HepG2 (cell line): ENCODE measurements around the gene SMIM41. TPM values are rescaled to one million over a fixed set of nuclear protein-coding genes. Genes with fewer than 3 reads are reported as not detected.

Source experiments
- ATAD3A ChIP-seq: sonication (generic); formaldehyde crosslinking; IDR thresholded peaks from 2 replicates; pipeline ENCODE4 v1.4.0; 2020; ENCODE audit warnings: missing genetic modification reagents
- BRD4 ChIP-seq: sonication (generic); formaldehyde crosslinking; IDR thresholded peaks from 2 replicates; pipeline ENCODE4 v1.4.0; 2020; ENCODE audit warnings: missing genetic modification reagents
- HDAC1 ChIP-seq: sonication (generic); formaldehyde crosslinking; IDR thresholded peaks from 2 replicates; pipeline ENCODE4 v1.5.1; 2020; ENCODE audit warnings: mild to moderate bottlenecking, missing genetic modification reagents
- KLF6 ChIP-seq: IDR thresholded peaks from 2 replicates; pipeline ENCODE4 v1.8.0; 2016; ENCODE audit warnings: missing biosample characterization, missing genetic modification reagents
- SCMH1 ChIP-seq: sonication (generic); formaldehyde crosslinking; IDR thresholded peaks from 2 replicates; pipeline ENCODE4 v1.9.0; 2021; ENCODE audit warnings: missing genetic modification reagents, mild to moderate bottlenecking, borderline replicate concordance
- ZBTB7A ChIP-seq: sonication (generic); formaldehyde crosslinking; IDR thresholded peaks from 2 replicates; pipeline ENCODE4 v1.8.0; 2022; ENCODE audit warnings: mild to moderate bottlenecking, missing genetic modification reagents
- ZFP1 ChIP-seq: IDR thresholded peaks from 2 replicates; pipeline ENCODE4 v1.6.1; 2016
- ZNF205 ChIP-seq: IDR thresholded peaks from 2 replicates; pipeline ENCODE4 v1.6.1; 2018; ENCODE audit warnings: missing biosample characterization, missing genetic modification reagents
- ZNF383 ChIP-seq: sonication (generic); formaldehyde crosslinking; IDR thresholded peaks from 2 replicates; pipeline ENCODE4 v1.4.0; 2020; ENCODE audit warnings: missing genetic modification reagents, mild to moderate bottlenecking, borderline replicate concordance
- polyA plus RNA-seq, 8 experiments: library from polyadenylated mRNA; depleted of rRNA in 3 of 8; stranded (reverse) in 7 of 8; unstranded in 1 of 8; fragments of >200 nt; fragmentation: Illumina TruSeq in 4 of 8; extraction: Trizol in 4 of 8; gene quantifications; 2 replicates each; pipeline versions ENCODE4 v1.2.1 to v1.2.3, GENCODE V29; 2011 to 2016; ENCODE audit warnings: low read depth in 4 of 8, missing spikeins in 1 of 8, mixed read lengths in 1 of 8; ENCODE audit not compliant: insufficient read depth in 1 of 8
- total RNA-seq, 5 experiments: library from RNA; depleted of rRNA; stranded (reverse); fragments of >200 nt; fragmentation: Illumina TruSeq; extraction: Trizol; gene quantifications; 2 replicates each; pipeline ENCODE4 v1.2.3, GENCODE V29; 2016; ENCODE audit warnings: low read depth in 1 of 5
- TF ChIP-seq, protein P1 (sequence below): sonication (generic); formaldehyde crosslinking; IDR thresholded peaks from 2 replicates; pipeline ENCODE4 v1.5.1; 2020; ENCODE audit warnings: missing genetic modification reagents, mild to moderate bottlenecking, borderline replicate concordance
- TF ChIP-seq, protein P2 (sequence below): conservative IDR thresholded peaks from 2 replicates; pipeline ENCODE4 v1.6.1; 2018; ENCODE audit warnings: missing genetic modification reagents
- TF ChIP-seq, protein P3 (sequence below): fragments of 450-650 bp; IDR thresholded peaks from 2 replicates; pipeline ENCODE4 v1.6.1; 2017; ENCODE audit warnings: mild to moderate bottlenecking
- TF ChIP-seq, protein P4 (sequence below): sonication (generic); formaldehyde crosslinking; IDR thresholded peaks from 2 replicates; pipeline ENCODE4 v1.5.1; 2020; ENCODE audit warnings: missing genetic modification reagents, mild to moderate bottlenecking, borderline replicate concordance
- TF ChIP-seq, protein P5 (sequence below): sonication (generic); formaldehyde crosslinking; IDR thresholded peaks from 2 replicates; pipeline ENCODE4 v1.4.0; 2020; ENCODE audit warnings: missing genetic modification reagents, borderline replicate concordance

The SMIM41 gene
- total and polyA plus RNA-seq, 2 of the 13 experiments (the other 11 are each of a cell fraction or from before 2014, with no cell fraction given) = not detected

DNA sequence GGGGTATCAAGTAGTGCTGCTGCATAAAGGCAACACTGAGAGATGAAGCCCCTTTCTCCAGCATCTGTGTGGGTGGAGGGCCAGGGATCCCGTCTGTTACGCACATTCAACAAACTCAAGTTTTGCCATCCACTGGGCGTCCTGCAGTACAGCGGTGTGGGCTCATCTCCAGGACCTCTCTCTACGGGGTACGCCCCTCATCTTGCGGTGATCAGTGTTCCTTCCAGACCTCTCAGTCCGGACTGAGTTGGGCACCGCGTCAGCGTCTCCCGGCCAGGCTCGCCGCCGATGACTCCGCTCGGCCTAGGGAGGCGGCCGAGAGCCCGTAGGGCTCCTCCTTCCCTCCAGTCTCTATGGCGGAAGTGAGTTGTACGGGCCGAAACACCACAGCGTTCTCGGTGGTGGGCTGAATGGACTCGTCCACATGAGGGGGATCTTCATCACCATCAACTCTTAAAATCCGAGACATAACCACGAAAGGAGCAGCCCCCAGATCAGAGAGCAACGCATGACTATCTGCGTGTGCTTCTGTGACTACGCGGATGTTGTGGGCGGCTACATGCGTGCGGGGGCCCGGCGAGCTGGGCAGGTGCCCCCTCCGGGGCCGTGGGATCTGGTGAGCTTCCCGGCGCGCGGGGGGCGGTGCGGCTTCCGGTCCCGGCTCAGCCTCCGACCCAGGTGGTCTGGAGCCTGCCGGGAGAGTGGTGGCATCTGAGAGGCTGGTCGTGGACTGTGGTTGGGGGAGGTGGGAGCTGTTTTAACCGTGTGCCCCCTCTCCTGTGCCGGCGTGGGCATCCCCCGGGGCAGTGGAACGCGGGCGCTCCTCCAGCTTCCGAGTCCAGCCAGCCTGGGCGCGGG is 9.9 kb upstream of the SMIM41 start, which contains the start of gene ATG101 (continued):
- peak; percentile 61; the same call in 1 of the 2 replicates for TF ChIP-seq KLF6 (CRISPR knock-in tag)
- peak; percentile 87 for TF ChIP-seq HDAC1
- TF ChIP-seq ZNF383 (CRISPR knock-in tag) = no peak; the same call in 1 of the 2 replicates
- no peak for TF ChIP-seq ATAD3A (CRISPR knock-in tag)
- TF ChIP-seq, protein P1, sequence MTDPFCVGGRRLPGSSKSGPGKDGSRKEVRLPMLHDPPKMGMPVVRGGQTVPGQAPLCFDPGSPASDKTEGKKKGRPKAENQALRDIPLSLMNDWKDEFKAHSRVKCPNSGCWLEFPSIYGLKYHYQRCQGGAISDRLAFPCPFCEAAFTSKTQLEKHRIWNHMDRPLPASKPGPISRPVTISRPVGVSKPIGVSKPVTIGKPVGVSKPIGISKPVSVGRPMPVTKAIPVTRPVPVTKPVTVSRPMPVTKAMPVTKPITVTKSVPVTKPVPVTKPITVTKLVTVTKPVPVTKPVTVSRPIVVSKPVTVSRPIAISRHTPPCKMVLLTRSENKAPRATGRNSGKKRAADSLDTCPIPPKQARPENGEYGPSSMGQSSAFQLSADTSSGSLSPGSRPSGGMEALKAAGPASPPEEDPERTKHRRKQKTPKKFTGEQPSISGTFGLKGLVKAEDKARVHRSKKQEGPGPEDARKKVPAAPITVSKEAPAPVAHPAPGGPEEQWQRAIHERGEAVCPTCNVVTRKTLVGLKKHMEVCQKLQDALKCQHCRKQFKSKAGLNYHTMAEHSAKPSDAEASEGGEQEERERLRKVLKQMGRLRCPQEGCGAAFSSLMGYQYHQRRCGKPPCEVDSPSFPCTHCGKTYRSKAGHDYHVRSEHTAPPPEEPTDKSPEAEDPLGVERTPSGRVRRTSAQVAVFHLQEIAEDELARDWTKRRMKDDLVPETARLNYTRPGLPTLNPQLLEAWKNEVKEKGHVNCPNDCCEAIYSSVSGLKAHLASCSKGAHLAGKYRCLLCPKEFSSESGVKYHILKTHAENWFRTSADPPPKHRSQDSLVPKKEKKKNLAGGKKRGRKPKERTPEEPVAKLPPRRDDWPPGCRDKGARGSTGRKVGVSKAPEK (CRISPR knock-in tag) = no peak
- TF ChIP-seq, protein P2, sequence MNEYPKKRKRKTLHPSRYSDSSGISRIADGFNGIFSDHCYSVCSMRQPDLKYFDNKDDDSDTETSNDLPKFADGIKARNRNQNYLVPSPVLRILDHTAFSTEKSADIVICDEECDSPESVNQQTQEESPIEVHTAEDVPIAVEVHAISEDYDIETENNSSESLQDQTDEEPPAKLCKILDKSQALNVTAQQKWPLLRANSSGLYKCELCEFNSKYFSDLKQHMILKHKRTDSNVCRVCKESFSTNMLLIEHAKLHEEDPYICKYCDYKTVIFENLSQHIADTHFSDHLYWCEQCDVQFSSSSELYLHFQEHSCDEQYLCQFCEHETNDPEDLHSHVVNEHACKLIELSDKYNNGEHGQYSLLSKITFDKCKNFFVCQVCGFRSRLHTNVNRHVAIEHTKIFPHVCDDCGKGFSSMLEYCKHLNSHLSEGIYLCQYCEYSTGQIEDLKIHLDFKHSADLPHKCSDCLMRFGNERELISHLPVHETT = peak; percentile 79
- TF ChIP-seq ZFP1 = no peak
- peak; percentile 46; the same call in 1 of the 2 replicates for TF ChIP-seq ZBTB7A (CRISPR knock-in tag)
- TF ChIP-seq, protein P3, sequence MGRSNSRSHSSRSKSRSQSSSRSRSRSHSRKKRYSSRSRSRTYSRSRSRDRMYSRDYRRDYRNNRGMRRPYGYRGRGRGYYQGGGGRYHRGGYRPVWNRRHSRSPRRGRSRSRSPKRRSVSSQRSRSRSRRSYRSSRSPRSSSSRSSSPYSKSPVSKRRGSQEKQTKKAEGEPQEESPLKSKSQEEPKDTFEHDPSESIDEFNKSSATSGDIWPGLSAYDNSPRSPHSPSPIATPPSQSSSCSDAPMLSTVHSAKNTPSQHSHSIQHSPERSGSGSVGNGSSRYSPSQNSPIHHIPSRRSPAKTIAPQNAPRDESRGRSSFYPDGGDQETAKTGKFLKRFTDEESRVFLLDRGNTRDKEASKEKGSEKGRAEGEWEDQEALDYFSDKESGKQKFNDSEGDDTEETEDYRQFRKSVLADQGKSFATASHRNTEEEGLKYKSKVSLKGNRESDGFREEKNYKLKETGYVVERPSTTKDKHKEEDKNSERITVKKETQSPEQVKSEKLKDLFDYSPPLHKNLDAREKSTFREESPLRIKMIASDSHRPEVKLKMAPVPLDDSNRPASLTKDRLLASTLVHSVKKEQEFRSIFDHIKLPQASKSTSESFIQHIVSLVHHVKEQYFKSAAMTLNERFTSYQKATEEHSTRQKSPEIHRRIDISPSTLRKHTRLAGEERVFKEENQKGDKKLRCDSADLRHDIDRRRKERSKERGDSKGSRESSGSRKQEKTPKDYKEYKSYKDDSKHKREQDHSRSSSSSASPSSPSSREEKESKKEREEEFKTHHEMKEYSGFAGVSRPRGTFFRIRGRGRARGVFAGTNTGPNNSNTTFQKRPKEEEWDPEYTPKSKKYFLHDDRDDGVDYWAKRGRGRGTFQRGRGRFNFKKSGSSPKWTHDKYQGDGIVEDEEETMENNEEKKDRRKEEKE = no peak
- TF ChIP-seq BRD4 (CRISPR knock-in tag) = peak; percentile 37; the same call in 1 of the 2 replicates
- TF ChIP-seq, protein P4, sequence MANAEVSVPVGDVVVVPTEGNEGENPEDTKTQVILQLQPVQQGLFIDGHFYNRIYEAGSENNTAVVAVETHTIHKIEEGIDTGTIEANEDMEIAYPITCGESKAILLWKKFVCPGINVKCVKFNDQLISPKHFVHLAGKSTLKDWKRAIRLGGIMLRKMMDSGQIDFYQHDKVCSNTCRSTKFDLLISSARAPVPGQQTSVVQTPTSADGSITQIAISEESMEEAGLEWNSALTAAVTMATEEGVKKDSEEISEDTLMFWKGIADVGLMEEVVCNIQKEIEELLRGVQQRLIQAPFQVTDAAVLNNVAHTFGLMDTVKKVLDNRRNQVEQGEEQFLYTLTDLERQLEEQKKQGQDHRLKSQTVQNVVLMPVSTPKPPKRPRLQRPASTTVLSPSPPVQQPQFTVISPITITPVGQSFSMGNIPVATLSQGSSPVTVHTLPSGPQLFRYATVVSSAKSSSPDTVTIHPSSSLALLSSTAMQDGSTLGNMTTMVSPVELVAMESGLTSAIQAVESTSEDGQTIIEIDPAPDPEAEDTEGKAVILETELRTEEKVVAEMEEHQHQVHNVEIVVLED (CRISPR knock-in tag) = peak; percentile 68; the same call in 1 of the 2 replicates
- TF ChIP-seq, protein P5, sequence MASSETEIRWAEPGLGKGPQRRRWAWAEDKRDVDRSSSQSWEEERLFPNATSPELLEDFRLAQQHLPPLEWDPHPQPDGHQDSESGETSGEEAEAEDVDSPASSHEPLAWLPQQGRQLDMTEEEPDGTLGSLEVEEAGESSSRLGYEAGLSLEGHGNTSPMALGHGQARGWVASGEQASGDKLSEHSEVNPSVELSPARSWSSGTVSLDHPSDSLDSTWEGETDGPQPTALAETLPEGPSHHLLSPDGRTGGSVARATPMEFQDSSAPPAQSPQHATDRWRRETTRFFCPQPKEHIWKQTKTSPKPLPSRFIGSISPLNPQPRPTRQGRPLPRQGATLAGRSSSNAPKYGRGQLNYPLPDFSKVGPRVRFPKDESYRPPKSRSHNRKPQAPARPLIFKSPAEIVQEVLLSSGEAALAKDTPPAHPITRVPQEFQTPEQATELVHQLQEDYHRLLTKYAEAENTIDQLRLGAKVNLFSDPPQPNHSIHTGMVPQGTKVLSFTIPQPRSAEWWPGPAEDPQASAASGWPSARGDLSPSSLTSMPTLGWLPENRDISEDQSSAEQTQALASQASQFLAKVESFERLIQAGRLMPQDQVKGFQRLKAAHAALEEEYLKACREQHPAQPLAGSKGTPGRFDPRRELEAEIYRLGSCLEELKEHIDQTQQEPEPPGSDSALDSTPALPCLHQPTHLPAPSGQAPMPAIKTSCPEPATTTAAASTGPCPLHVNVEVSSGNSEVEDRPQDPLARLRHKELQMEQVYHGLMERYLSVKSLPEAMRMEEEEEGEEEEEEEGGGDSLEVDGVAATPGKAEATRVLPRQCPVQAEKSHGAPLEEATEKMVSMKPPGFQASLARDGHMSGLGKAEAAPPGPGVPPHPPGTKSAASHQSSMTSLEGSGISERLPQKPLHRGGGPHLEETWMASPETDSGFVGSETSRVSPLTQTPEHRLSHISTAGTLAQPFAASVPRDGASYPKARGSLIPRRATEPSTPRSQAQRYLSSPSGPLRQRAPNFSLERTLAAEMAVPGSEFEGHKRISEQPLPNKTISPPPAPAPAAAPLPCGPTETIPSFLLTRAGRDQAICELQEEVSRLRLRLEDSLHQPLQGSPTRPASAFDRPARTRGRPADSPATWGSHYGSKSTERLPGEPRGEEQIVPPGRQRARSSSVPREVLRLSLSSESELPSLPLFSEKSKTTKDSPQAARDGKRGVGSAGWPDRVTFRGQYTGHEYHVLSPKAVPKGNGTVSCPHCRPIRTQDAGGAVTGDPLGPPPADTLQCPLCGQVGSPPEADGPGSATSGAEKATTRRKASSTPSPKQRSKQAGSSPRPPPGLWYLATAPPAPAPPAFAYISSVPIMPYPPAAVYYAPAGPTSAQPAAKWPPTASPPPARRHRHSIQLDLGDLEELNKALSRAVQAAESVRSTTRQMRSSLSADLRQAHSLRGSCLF (CRISPR knock-in tag) = 0 out of 2 replicates have a peak, but pooled peaks have one; percentile 41
- no peak for TF ChIP-seq ZNF205
- TF ChIP-seq SCMH1 (CRISPR knock-in tag) = no peak
